GM23338 (cell line): Measurements from ENCODE around the gene VEPH1.

Experiments
- CTCF ChIP-seq, 2 experiments: fragments of 200-600 bp in 1 of 2; sonication (generic) in 1 of 2; conservative IDR thresholded peaks; 2 replicates each; pipeline versions ENCODE4 v1.5.1 to v1.6.1; 2016 to 2017; ENCODE audit warnings: antibody characterized with exemption in 2 of 2, low read depth in 2 of 2, mild to moderate bottlenecking in 2 of 2, moderate library complexity in 1 of 2
- POLR2AphosphoS5 ChIP-seq: IDR thresholded peaks from 2 replicates; pipeline ENCODE4 v1.6.1; 2016; ENCODE audit warnings: antibody characterized with exemption, low read depth
- REST ChIP-seq: IDR thresholded peaks from one replicate; pipeline ENCODE4 v1.6.1; 2018; ENCODE audit warnings: antibody characterized with exemption; ENCODE audit not compliant: unreplicated experiment

GRCh38 chr3:157469561-157470294, 33.5 kb downstream of the VEPH1 start:
- no peak for TF ChIP-seq CTCF (conservative IDR thresholded peaks at IDR 0.05; ENCODE audit: low read depth in 2 of 2)
- no peak for TF ChIP-seq POLR2AphosphoS5
- no peak for TF ChIP-seq REST
